ENCODE data around the gene CABP1.
"Not testable (repeated sequence)": the region's sequence is repeated elsewhere in the genome, so short reads cannot be mapped to it uniquely, and the experiment has no call there.

CABP1 gene

GRCh38 chr12:120668091-120668867 lies 27.9 kb downstream of the CABP1 start:
- no peak for DNase-seq (ENCODE audit: low read depth)

- DNase-seq (ENCODE audit: low read depth) = no peak
Observed at GRCh38 chr12:120668868-120669840, 28.7 kb downstream of the CABP1 start.

GRCh38 chr12:120670237-120670636 lies 29.8 kb downstream of the CABP1 start:
- not testable (repeated sequence) for DNase-seq (ENCODE audit: low read depth)

DNA sequence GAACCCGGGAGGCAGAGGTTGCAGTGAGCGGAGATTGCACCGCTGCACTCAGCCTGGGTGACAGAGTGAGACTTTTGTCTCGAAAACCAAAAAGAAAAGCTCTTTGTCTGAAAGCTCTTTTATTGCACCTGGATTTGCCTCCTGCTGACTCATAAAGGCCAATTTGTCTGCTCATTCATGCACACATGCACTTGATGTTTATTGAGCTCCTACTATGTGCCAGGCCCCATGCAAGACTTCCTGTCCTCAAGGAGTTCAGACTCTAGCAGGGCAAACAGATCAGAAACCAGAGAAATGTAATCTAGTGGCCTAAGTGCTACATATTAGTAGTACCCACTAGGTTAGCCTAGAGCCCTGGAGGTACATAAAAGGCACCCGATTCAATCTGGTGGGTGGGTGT lies 30.2 kb downstream of the CABP1 start:
- no peak for DNase-seq (ENCODE audit: low read depth)

DNA sequence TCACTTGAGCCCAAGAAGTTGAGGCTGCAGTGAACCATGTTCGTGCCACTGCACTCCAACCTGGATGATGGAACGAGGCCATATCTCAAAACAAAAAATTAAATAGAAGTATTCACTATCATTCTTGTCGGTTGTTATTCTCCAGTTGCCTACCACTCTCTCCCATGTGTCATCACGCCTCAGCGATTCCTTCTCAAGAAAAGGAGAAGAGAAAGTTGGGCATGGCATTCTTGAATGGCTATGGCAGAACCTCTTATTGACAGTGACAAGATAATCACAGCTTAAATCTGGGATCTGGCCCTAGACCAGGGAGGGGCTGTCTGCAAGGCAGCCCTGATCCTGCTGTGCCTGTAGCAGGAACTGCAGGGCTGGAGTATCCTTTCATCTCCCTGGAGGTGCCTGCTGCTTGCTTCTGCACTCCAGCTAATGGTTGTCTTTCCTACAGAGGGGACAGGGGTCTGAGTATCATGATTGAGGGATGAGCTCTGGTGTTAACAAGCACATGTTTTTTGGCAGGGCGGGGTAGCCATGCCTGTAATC lies 33.7 kb downstream of the CABP1 start:
- DNase-seq (ENCODE audit: low read depth) = no peak

- no peak for DNase-seq (ENCODE audit: low read depth)
Observed at GRCh38 chr12:120677765-120678473, 37.5 kb downstream of the CABP1 start.

GRCh38 chr12:120678572-120678971 lies 38.1 kb downstream of the CABP1 start:
- DNase-seq (ENCODE audit: low read depth) = no peak

- DNase-seq (ENCODE audit: low read depth) = no peak
Observed at GRCh38 chr12:120680165-120680738, 39.8 kb downstream of the CABP1 start.

DNA sequence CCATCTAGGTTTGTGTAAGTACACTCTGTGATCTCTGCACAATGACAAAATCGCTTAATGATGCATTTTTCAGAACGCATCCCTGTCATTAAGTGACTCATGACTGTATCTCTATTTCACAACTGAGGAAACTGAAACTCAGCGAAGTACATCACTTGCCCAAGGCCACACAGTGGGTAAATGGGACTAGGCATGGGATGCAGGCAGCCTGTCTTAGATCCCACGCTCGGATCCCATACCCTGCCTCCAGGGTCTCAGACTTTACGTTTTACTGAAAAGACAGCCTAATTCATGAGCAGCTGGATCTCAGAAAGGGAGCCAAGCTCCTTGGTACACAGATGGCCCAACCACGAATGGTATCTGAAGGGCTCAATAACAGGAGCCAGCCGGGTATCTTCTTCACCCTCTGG lies 44.1 kb downstream of the CABP1 start:
- no peak for DNase-seq (ENCODE audit: low read depth)

DNA sequence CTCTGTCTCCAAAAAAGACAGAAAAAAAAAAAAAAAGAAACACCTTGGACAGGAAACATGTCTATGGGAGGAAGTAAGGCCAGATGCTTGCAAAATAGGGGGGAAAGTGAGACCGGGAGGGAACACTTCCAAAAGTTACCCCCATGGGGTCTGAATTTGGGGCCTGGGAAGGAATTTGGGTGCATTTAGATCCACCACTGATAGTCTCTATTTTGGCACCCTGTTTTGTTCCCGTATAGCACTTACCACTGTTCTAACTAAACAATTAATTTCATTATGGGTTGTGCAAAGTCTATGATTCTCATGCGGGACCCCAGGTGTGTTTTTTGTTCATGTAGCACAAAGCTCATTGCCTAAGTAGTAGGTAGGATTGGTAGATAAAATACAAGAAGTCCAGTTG lies 45.1 kb downstream of the CABP1 start:
- no peak for DNase-seq (ENCODE audit: low read depth)

- DNase-seq (ENCODE audit: low read depth) = peak; percentile 95
Observed at GRCh38 chr12:120686151-120686689, 45.8 kb downstream of the CABP1 start.

GRCh38 chr12:120686690-120687577 lies 46.5 kb downstream of the CABP1 start, which contains the start of gene MLEC:
MLEC (plus strand) TSS chr12:120687149; CDS start chr12:120687297, 148 bp downstream.
- peak; percentile 99 for DNase-seq (ENCODE audit: low read depth)

DNA sequence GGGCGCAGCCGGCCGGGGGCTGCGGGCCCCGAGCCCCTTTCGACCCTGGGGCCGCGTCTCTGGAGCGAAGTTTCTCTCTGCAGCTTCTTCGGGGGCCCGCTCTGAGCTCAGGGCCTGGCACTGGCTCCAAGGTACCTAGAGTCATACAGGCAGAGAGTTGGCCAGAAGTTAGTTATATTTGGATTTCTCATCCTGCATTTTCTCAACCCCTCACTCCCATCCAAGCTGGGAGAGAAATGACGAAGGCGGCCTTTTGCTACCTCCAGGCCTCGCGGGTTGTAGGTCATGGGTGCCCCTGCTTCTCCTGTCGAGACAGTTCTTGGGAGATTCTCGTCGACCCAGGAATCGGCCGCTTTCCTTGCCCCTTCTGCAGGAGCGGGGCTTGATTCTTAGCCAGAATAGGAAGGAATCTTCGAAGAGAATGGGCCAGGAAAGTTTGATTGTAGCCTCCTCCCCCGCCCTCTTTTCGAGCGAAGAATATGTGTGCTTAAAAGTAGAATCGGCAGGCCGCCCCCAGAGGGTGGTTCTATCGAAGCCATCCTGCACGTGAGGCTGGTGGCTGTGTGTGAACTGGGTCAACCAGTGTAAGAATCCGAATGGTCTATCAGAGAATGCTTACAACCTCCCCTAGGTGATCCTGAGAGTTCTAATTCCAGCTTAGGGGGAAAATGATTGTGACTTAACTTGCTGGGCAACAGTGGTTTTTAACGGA lies 47.3 kb downstream of the CABP1 start:
- DNase-seq (ENCODE audit: low read depth) = peak; percentile 32

- no peak for DNase-seq (ENCODE audit: low read depth)
Observed at GRCh38 chr12:120688527-120689071, 48.2 kb downstream of the CABP1 start.

DNA sequence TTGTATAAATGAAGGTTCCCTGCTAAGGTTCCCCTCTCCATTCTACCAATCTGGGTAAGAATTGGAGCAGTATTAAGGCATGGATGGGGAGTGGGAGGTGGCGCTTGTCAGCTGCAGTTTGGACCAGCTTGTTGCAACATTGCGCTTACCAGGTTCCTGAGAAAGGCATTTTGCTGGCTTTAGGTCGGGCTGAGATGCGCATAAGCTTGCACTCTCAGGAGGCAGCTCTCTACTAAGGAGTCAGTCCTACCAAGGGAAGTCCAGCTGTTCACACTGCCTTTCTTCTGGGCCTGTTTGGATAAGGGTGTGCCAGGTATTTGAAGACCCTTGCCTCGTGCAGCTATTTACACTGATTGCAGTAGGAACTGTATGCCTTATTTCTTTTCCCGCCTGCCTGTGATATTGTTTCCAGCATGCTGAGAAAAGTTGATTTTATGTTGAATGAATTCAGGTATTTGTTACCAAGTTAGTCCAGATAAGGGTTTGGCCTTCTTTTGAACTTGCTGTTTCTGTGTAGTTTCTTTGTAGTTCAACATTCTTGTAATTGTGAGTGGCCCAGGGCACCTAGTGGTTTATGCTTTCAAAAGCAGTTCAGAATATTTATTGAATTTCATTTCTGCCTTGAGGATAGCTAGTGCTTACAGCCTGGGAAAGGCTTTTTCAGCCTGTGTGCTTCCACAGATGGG lies 49.1 kb downstream of the CABP1 start:
- DNase-seq (ENCODE audit: low read depth) = no peak

- DNase-seq (ENCODE audit: low read depth) = no peak
Observed at GRCh38 chr12:120690083-120690450, 49.6 kb downstream of the CABP1 start.

DNA sequence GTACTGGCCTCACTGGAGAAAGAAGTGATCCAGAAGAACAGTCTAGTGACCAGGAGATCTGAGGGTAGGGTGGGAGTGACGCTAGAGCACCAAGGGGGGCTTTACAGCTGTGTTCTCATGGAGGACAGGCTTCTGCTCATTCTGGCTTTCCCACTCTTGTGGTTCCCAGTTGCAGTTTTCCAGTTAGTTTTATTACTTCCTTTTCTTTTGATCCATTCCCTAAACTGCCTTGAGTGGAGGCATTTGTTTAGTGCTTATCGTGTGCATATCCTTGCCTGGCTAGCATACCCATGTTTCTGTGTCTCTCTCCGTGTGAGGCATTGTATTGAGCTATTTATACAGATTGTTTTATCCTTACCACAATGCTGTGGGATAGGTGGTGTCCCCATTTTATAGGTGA lies 50.6 kb downstream of the CABP1 start:
- no peak for DNase-seq (ENCODE audit: low read depth)

DNA sequence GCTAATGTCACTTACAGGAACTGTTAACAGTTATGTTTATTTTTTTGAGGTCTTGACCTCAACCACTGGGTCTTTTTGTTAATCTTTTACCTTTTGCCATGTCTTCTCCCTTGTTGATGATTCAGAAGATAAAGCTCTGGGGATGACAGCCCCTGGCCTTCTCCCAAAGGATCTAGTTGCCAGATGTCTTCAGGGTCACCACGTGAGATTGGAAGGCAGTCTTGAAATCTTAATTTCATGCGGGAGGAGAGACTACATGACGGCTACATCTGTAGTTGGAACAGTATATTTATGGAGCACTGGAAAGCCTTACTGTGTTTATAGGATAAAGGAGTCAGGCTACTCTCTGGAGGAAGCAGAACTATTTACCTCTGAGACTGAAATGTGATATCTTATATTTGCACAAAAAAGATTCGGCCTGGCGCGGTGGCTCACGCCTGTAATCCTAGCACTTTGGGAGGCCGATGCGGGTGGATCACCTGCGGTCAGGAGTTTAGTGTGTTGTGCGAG lies 52.2 kb downstream of the CABP1 start:
- DNase-seq (ENCODE audit: low read depth) = no peak

DNA sequence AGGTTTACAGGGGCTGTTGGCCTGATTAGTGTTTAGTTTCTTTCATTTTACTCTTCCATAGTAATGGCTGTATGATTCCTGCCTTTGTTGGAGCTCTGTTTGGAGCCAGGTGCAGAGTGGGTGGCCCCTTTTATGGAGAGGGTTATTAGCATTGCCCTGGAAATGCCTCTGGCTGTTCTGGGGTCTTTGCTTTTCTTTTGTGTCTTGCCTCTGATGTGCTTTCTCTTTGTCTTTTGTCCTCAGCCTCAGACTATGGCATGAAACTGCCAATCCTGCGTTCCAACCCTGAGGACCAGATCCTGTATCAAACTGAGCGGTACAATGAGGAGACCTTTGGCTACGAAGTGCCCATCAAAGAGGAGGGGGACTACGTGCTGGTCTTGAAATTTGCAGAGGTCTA lies 53.4 kb downstream of the CABP1 start:
- DNase-seq (ENCODE audit: low read depth) = no peak

Data from activated T-helper 9 cell treated with anti-CD3 and anti-CD28 coated beads, Interleukin-2, amount 50 U/mL, for 16 hours (primary cell).